H9 (cell line): Measurements from ENCODE around the gene ELOVL4. TPM values are rescaled to one million over a fixed set of nuclear protein-coding genes. Genes with fewer than 3 reads are reported as not detected.

Source experiments
- DNase-seq: peaks from one replicate; pipeline ENCODE4 v3.0.0-alpha.2; 2017
- H2AFZ ChIP-seq: one replicate; pipeline ENCODE4 v1.6.1; 2013; ENCODE audit warnings: mild to moderate bottlenecking, low read length, control low read depth, moderate library complexity
- H2AK5ac ChIP-seq: 2 replicates; pipeline ENCODE4 v1.6.1; 2013; ENCODE audit warnings: low read length, control low read depth, mixed read lengths; ENCODE audit not compliant: insufficient read length
- H2BK120ac ChIP-seq: one replicate; pipeline ENCODE4 v1.6.1; 2013; ENCODE audit warnings: low read depth, mild to moderate bottlenecking, low read length, control low read depth, inconsistent platforms; ENCODE audit not compliant: poor library complexity, severe bottlenecking
- H2BK12ac ChIP-seq: 2 replicates; pipeline ENCODE4 v1.6.1; 2013; ENCODE audit warnings: low read length, control low read depth, mixed read lengths, low read depth; ENCODE audit not compliant: insufficient read length
- H2BK15ac ChIP-seq: 2 replicates; pipeline ENCODE4 v1.6.1; 2013; ENCODE audit warnings: low read depth, low read length, control low read depth
- H2BK20ac ChIP-seq: one replicate; pipeline ENCODE4 v1.6.1; 2013; ENCODE audit warnings: low read depth, mild to moderate bottlenecking, low read length, control low read depth, inconsistent platforms; ENCODE audit not compliant: poor library complexity, severe bottlenecking
- H2BK5ac ChIP-seq: 2 replicates; pipeline ENCODE4 v1.6.1; 2013; ENCODE audit warnings: low read length, control low read depth, mixed read lengths; ENCODE audit not compliant: insufficient read length
- H3K14ac ChIP-seq: 2 replicates; pipeline ENCODE4 v1.6.1; 2013; ENCODE audit warnings: low read length, control low read depth; ENCODE audit not compliant: insufficient read depth
- H3K18ac ChIP-seq: 2 replicates; pipeline ENCODE4 v1.6.1; 2013; ENCODE audit warnings: low read depth, mild to moderate bottlenecking, mixed read lengths, low read length, control low read depth; ENCODE audit not compliant: insufficient read length
- H3K23ac ChIP-seq: 2 replicates; pipeline ENCODE4 v1.6.1; 2013; ENCODE audit warnings: low read length, control low read depth, mixed read lengths, low read depth; ENCODE audit not compliant: insufficient read length
- H3K23me2 ChIP-seq: 2 replicates; pipeline ENCODE4 v1.6.1; 2013; ENCODE audit warnings: low read depth, mild to moderate bottlenecking, mixed read lengths, low read length, control low read depth; ENCODE audit not compliant: insufficient read length, poor library complexity, severe bottlenecking
- H3K27ac ChIP-seq: 2 replicates; pipeline ENCODE4 v1.5.1; 2013; ENCODE audit warnings: low read length, control low read depth, mixed read lengths, low read depth; ENCODE audit not compliant: insufficient read length
- H3K27me3 ChIP-seq: 2 replicates; pipeline ENCODE4 v1.6.1; 2013; ENCODE audit warnings: low read length, control low read depth, inconsistent platforms; ENCODE audit not compliant: insufficient read depth
- H3K4ac ChIP-seq: 2 replicates; pipeline ENCODE4 v1.6.1; 2013; ENCODE audit warnings: low read depth, mild to moderate bottlenecking, control low read depth, inconsistent platforms, low read length, moderate library complexity
- H3K4me1 ChIP-seq: 2 replicates; pipeline ENCODE4 v1.6.1; 2013; ENCODE audit warnings: low read length, control low read depth, inconsistent platforms; ENCODE audit not compliant: insufficient read depth
- H3K4me2 ChIP-seq: 2 replicates; pipeline ENCODE4 v1.6.1; 2013; ENCODE audit warnings: low read length, control low read depth, mixed read lengths; ENCODE audit not compliant: insufficient read length, insufficient read depth
- H3K56ac ChIP-seq: 2 replicates; pipeline ENCODE4 v1.6.1; 2013; ENCODE audit warnings: low read depth, mild to moderate bottlenecking, mixed read lengths, low read length, control low read depth; ENCODE audit not compliant: insufficient read length
- H3K79me1 ChIP-seq: 2 replicates; pipeline ENCODE4 v1.6.1; 2013; ENCODE audit warnings: low read depth, mild to moderate bottlenecking, moderate library complexity, low read length, control low read depth, inconsistent platforms; ENCODE audit not compliant: insufficient read depth, poor library complexity, severe bottlenecking
- H3K79me2 ChIP-seq: 2 replicates; pipeline ENCODE4 v1.6.1; 2013; ENCODE audit warnings: low read length, control low read depth, inconsistent platforms; ENCODE audit not compliant: insufficient read depth
- H3K9ac ChIP-seq: 2 replicates; pipeline ENCODE4 v1.6.1; 2013; ENCODE audit warnings: low read length, control low read depth, mixed read lengths; ENCODE audit not compliant: insufficient read length; ENCODE audit errors: extremely low read depth
- H3K9me3 ChIP-seq: one replicate; pipeline ENCODE4 v1.6.1; 2013; ENCODE audit warnings: low read depth, low read length, inconsistent platforms; ENCODE audit not compliant: control insufficient read depth
- H3T11ph ChIP-seq: one replicate; pipeline ENCODE4 v1.6.1; 2013; ENCODE audit warnings: mild to moderate bottlenecking, low read length, control low read depth, inconsistent platforms
- H4K20me1 ChIP-seq: one replicate; pipeline ENCODE4 v1.6.1; 2013; ENCODE audit not compliant: control insufficient read depth, insufficient read length, insufficient read depth
- H4K5ac ChIP-seq: 2 replicates; pipeline ENCODE4 v1.6.1; 2013; ENCODE audit warnings: low read depth, mild to moderate bottlenecking, mixed read lengths, low read length, control low read depth; ENCODE audit not compliant: insufficient read length
- H4K8ac ChIP-seq: replicated peaks from 2 replicates; pipeline ENCODE4 v1.6.1; 2013; ENCODE audit warnings: low read length, control low read depth, mixed read lengths, low read depth; ENCODE audit not compliant: insufficient read length
- H4K91ac ChIP-seq: 2 replicates; pipeline ENCODE4 v1.6.1; 2013; ENCODE audit warnings: low read depth, mild to moderate bottlenecking, moderate library complexity, mixed read lengths, low read length, control low read depth; ENCODE audit not compliant: insufficient read length
- H3K27ac Mint-ChIP-seq, 3 experiments: 2 replicates in 2 of 3; 3 replicates in 1 of 3; pipeline ENCODE4 v1.8.0; 2020 to 2021; ENCODE audit warnings: mixed read lengths in 3 of 3, mild to moderate bottlenecking in 1 of 3, moderate library complexity in 1 of 3
- H3K27me3 Mint-ChIP-seq: 2 replicates; pipeline ENCODE4 v1.8.0; 2021; ENCODE audit warnings: low read depth, mild to moderate bottlenecking, moderate library complexity, mixed read lengths
- H3K36me3 Mint-ChIP-seq, 3 experiments: 2 replicates in 2 of 3; 3 replicates in 1 of 3; pipeline ENCODE4 v1.8.0; 2020 to 2021; ENCODE audit warnings: low read depth in 3 of 3, mixed read lengths in 3 of 3; ENCODE audit not compliant: insufficient read depth in 1 of 3
- H3K4me1 Mint-ChIP-seq, 2 experiments: 2 replicates each; pipeline ENCODE4 v1.8.0; 2020; ENCODE audit warnings: mixed read lengths in 2 of 2
- H3K4me3 Mint-ChIP-seq, 2 experiments: 2 replicates in 1 of 2; 3 replicates in 1 of 2; pipeline ENCODE4 v1.8.0; 2020 to 2021; ENCODE audit warnings: mild to moderate bottlenecking in 2 of 2, mixed read lengths in 2 of 2, moderate library complexity in 1 of 2
- H3K9me3 Mint-ChIP-seq, 2 experiments: 2 replicates in 1 of 2; 3 replicates in 1 of 2; pipeline ENCODE4 v1.8.0; 2020; ENCODE audit warnings: mild to moderate bottlenecking in 2 of 2, mixed read lengths in 2 of 2, moderate library complexity in 1 of 2
- CTCF ChIP-seq: fragments of 200-600 bp; sonication (generic); conservative IDR thresholded peaks from 3 replicates; pipeline ENCODE4 v1.8.0; 2021; ENCODE audit warnings: antibody characterized with exemption, mild to moderate bottlenecking
- WGBS: extraction: QIAGEN DNeasy Blood & Tissue Kit; methylation state at CpG from one replicate; pipeline ENCODE4 v1.1.7; 2013; ENCODE audit warnings: missing lambda C conversion rate, low lambda C conversion rate, mixed read lengths; ENCODE audit not compliant: insufficient read length; ENCODE audit errors: extremely low coverage; 5-methylcytosine and 5-hydroxymethylcytosine counted together
- total RNA-seq: library from RNA; stranded (reverse); gene quantifications from 2 replicates; pipeline ENCODE4 v1.2.1, GENCODE V29; 2021

The ELOVL4 gene
- total RNA-seq, 1 experiment from 2014 or later = 10.1 TPM

DNA sequence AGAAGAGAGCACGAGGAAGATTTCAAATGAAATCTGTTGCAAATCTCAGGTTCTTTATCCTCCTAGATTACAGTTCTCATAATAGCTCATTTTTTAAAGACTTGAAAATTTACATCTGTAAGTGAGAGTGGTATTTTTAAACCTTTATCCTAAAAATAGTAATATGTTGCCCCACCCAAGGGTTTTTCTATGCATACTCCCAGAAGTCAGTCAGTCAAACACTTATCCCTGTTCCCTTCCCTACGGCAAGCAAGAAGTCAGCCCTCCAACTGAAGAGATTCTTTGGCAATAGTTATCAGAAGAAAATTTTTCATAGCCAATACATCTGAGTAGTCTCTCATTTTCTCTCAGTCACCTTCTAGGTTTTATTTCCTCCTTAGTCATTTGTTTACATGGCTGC lies 24.1 kb downstream of the ELOVL4 start:
- H4K8ac ChIP-seq = no peak overlapping the region
- no peaks in the 10 kb centered on the region for H3K27me3 ChIP-seq
- TF ChIP-seq CTCF = no peak
- no peak overlapping the region for H3K4me3 Mint-ChIP-seq
- WGBS = no CpG with 5 or more reads among the region's 2 CpGs
- H3K36me3 Mint-ChIP-seq = peaks cover 0 to 11% (median 2%) of the 10 kb centered on the region in 3 experiments; a peak in 5 of 7 replicates
- no peak overlapping the region for H3K4me2 ChIP-seq
- no peak overlapping the region for H3K23ac ChIP-seq
- no peak overlapping the region for H2BK12ac ChIP-seq
- no peak overlapping the region for H3T11ph ChIP-seq
- no peaks in the 10 kb centered on the region for H3K9me3 Mint-ChIP-seq
- no peaks in the 10 kb centered on the region for H3K79me2 ChIP-seq
- H3K27ac ChIP-seq = no peak overlapping the region
- H3K56ac ChIP-seq = no peak overlapping the region
- no peaks in the 10 kb centered on the region for H3K9me3 ChIP-seq
- no peaks in the 10 kb centered on the region for H3K4me1 ChIP-seq
- H4K5ac ChIP-seq = no peak overlapping the region
- H2BK5ac ChIP-seq = no peak overlapping the region
- DNase-seq = no peak
- peaks cover under 1 to 2% of the 10 kb centered on the region in 2 experiments; a peak in 2 of 4 replicates for H3K4me1 Mint-ChIP-seq
- no peak overlapping the region for H2BK15ac ChIP-seq
- no peaks in the 10 kb centered on the region for H4K20me1 ChIP-seq
- no peak overlapping the region for H3K9ac ChIP-seq
- no peak overlapping the region for H3K14ac ChIP-seq
- no peak overlapping the region for H4K91ac ChIP-seq
- peak overlapping the region in 1 of 3 experiments; percentile 11; a peak in 1 of 7 replicates for H3K27ac Mint-ChIP-seq
- no peaks in the 10 kb centered on the region for H3K27me3 Mint-ChIP-seq
- H3K18ac ChIP-seq = no peak overlapping the region
- no peak overlapping the region for H2BK120ac ChIP-seq
- no peak overlapping the region for H2AFZ ChIP-seq
- no peaks in the 10 kb centered on the region for H3K23me2 ChIP-seq
- H3K4ac ChIP-seq = no peak overlapping the region
- no peak overlapping the region for H2BK20ac ChIP-seq
- H2AK5ac ChIP-seq = no peak overlapping the region
- H3K79me1 ChIP-seq = no peaks in the 10 kb centered on the region
